Measurements from ENCODE around the gene KRTAP19-8. TPM values are rescaled to one million over a fixed set of nuclear protein-coding genes. Genes with fewer than 3 reads are reported as not detected.

The KRTAP19-8 gene
- total RNA-seq, 4 donors from 2014 or later, result not detected

GRCh38 chr21:31045841-31046240 is 7.6 kb upstream of the KRTAP19-8 start:
- H3K27me3 ChIP-seq, result no peaks in the 10 kb centered on the region
- no peak for DNase-seq
- no peaks in the 10 kb centered on the region for H3K9me3 ChIP-seq
- no peaks in the 10 kb centered on the region for H3K36me3 ChIP-seq
- H3K27ac ChIP-seq, result no peak overlapping the region
- no peak overlapping the region for H3K4me3 ChIP-seq
- intact Hi-C loops (cut with DNase I; ENCODE audit: low total_unique reads), result no loop called here
- TF ChIP-seq POLR2A (IDR thresholded peaks at IDR 0.05), result no peak
- TF ChIP-seq, protein P1, sequence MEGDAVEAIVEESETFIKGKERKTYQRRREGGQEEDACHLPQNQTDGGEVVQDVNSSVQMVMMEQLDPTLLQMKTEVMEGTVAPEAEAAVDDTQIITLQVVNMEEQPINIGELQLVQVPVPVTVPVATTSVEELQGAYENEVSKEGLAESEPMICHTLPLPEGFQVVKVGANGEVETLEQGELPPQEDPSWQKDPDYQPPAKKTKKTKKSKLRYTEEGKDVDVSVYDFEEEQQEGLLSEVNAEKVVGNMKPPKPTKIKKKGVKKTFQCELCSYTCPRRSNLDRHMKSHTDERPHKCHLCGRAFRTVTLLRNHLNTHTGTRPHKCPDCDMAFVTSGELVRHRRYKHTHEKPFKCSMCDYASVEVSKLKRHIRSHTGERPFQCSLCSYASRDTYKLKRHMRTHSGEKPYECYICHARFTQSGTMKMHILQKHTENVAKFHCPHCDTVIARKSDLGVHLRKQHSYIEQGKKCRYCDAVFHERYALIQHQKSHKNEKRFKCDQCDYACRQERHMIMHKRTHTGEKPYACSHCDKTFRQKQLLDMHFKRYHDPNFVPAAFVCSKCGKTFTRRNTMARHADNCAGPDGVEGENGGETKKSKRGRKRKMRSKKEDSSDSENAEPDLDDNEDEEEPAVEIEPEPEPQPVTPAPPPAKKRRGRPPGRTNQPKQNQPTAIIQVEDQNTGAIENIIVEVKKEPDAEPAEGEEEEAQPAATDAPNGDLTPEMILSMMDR (IDR thresholded peaks at IDR 0.05), result no peak
- no peaks in the 10 kb centered on the region for H3K4me1 ChIP-seq

DNA sequence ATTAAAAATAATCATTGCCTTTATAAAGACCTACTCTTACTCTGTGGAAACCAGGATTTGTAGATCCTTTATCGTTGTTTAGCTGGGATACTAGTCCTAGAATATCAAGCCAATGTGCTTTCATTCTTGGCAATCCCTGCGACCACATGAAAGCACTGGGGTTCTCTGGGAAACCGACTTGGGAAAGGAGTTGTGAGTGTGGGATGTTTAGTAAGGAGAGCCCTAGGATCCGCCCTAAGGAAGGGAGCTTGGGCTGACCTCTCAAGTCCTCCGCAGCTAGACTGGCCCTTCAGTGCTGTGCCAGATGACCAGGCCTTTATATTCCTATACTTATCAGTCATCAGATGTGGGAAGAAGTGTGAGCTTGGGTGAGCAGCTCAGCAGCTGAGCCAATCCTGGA is 5.2 kb upstream of the KRTAP19-8 start:
- TF ChIP-seq, protein P1 (IDR thresholded peaks at IDR 0.05), result no peak
- no peak for TF ChIP-seq POLR2A (IDR thresholded peaks at IDR 0.05)
- Histone ChIP-seq H3K27ac (no peak overlapping the region), H3K9me3 (no peaks in the 10 kb centered on the region), H3K4me1 (no peaks in the 10 kb centered on the region), H3K36me3 (no peaks in the 10 kb centered on the region), H3K4me3 (no peak overlapping the region), H3K27me3 (no peaks in the 10 kb centered on the region)
- intact Hi-C loops (cut with DNase I; ENCODE audit: low total_unique reads), result no loop called here
- no peak for DNase-seq

GRCh38 chr21:31042080-31042464 is 3.8 kb upstream of the KRTAP19-8 start:
- Histone ChIP-seq H3K27ac (no peak overlapping the region), H3K36me3 (no peaks in the 10 kb centered on the region), H3K4me3 (no peak overlapping the region), H3K9me3 (no peaks in the 10 kb centered on the region), H3K27me3 (no peaks in the 10 kb centered on the region), H3K4me1 (no peaks in the 10 kb centered on the region)
- intact Hi-C loops (cut with DNase I; ENCODE audit: low total_unique reads), result no loop called here
- no peak for DNase-seq
- TF ChIP-seq, protein P1 (IDR thresholded peaks at IDR 0.05), result no peak
- TF ChIP-seq POLR2A (IDR thresholded peaks at IDR 0.05), result no peak

DNA sequence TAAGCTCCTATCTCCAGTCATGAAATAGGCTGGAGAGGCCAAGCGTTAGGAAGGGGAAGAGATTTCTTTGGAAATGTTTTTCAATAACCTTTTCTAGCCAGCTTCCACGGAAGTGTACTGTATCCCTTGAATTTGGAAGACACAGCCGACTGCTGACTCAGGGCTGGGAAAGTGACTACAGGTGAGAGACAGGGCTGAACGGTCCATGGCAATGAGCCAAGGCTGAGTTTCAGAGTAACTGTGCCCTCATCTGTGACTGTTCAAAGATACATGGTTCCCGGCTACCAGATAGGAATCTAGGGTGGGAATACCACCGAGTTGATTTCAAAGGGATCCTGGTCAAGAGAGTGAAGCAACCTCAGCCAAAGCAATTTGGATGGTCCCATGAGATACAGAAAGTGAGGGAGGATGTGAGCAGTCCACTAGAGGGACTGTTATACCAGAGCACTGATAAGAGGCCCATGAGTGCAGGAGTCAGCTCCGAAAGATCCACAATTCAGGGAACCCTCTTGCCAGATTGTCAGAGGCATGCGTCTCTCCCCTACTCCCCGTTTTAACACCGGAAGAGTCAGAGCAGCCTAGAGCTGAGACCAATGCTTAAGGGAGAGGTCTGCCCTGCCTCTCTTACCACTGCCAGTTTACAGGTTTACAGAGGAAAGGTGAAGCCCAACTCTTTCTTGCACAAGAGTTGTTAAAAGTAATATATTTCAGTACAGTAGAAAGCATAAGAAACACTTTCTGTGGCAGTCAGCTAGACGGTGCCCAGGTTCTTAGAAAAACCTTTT is 3.2 kb upstream of the KRTAP19-8 start:
- Histone ChIP-seq H3K9me3 (no peaks in the 10 kb centered on the region), H3K4me1 (no peaks in the 10 kb centered on the region), H3K36me3 (no peaks in the 10 kb centered on the region), H3K27ac (no peak overlapping the region), H3K27me3 (no peaks in the 10 kb centered on the region), H3K4me3 (no peak overlapping the region)
- no peak for DNase-seq
- TF ChIP-seq, protein P1 (IDR thresholded peaks at IDR 0.05), result no peak
- TF ChIP-seq POLR2A (IDR thresholded peaks at IDR 0.05), result no peak
- intact Hi-C loops (cut with DNase I; ENCODE audit: low total_unique reads), result no loop called here

DNA sequence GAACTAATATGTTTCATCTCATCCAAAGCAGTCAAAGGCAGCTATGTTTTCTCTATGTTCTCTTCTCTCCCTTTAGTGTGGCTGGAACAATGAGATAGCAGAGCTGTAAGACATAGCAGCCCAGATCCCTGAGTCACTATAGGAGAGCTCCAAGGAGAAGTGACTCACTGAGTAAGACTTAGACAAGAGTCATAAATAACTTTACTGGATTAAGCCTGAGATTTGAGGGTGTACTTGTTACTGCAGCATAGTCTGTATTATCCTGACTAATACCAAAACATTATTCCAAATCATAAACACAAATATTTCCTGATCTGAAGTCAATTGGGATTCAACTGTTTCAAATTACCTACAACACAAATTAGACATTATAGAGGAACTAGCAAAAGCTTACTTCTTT is 3.9 kb downstream of the KRTAP19-8 start:
- Histone ChIP-seq H3K4me1 (no peaks in the 10 kb centered on the region), H3K9me3 (no peaks in the 10 kb centered on the region), H3K4me3 (no peak overlapping the region), H3K36me3 (no peaks in the 10 kb centered on the region), H3K27me3 (no peaks in the 10 kb centered on the region), H3K27ac (no peak overlapping the region)
- TF ChIP-seq, protein P1 (IDR thresholded peaks at IDR 0.05), result no peak
- no peak for TF ChIP-seq POLR2A (IDR thresholded peaks at IDR 0.05)
- no peak for DNase-seq
- intact Hi-C loops (cut with DNase I; ENCODE audit: low total_unique reads), result no loop called here

Data from uterus (tissue), 4 donors.